Nephron (organoid): ENCODE results near the gene KIAA0930.

Source experiments
- H3K27ac Mint-ChIP-seq, 3 experiments: 2 replicates each; pipeline ENCODE4 v1.8.0; 2020; ENCODE audit warnings: mixed read lengths in 3 of 3, mild to moderate bottlenecking in 2 of 3, moderate library complexity in 1 of 3
- H3K27me3 Mint-ChIP-seq: 2 replicates; pipeline ENCODE4 v1.8.0; 2021; ENCODE audit warnings: low read depth, mild to moderate bottlenecking, moderate library complexity, mixed read lengths
- H3K36me3 Mint-ChIP-seq: 2 replicates; pipeline ENCODE4 v1.8.0; 2020; ENCODE audit warnings: low read depth, mixed read lengths
- H3K4me1 Mint-ChIP-seq: 2 replicates; pipeline ENCODE4 v1.8.0; 2020; ENCODE audit warnings: mixed read lengths
- H3K4me3 Mint-ChIP-seq, 3 experiments: 2 replicates each; pipeline ENCODE4 v1.8.0; 2020; ENCODE audit warnings: mild to moderate bottlenecking in 3 of 3, mixed read lengths in 3 of 3, moderate library complexity in 2 of 3
- H3K9me3 Mint-ChIP-seq: 2 replicates; pipeline ENCODE4 v1.8.0; 2020; ENCODE audit warnings: mixed read lengths
- CTCF ChIP-seq, 3 experiments: fragments of 200-600 bp; sonication (generic); IDR thresholded peaks; one replicate each; pipeline ENCODE4 v1.5.0; 2021; ENCODE audit warnings: antibody characterized with exemption in 3 of 3; ENCODE audit not compliant: unreplicated experiment in 3 of 3

Gene KIAA0930

GRCh38 chr22:45216133-45217003 is 24.3 kb downstream of the KIAA0930 start:
- no peak overlapping the region for H3K4me3 Mint-ChIP-seq
- TF ChIP-seq CTCF (IDR thresholded peaks at IDR 0.05; ENCODE audit: unreplicated experiment in 3 of 3), result no peak
- H3K27ac Mint-ChIP-seq, result no peak overlapping the region
- no peaks in the 10 kb centered on the region for H3K9me3 Mint-ChIP-seq
- H3K36me3 Mint-ChIP-seq, result no peaks in the 10 kb centered on the region
- H3K27me3 Mint-ChIP-seq, result peaks cover 27% of the 10 kb centered on the region
- H3K4me1 Mint-ChIP-seq, result peaks cover 11% of the 10 kb centered on the region

GRCh38 chr22:45212992-45213751 is 27.5 kb downstream of the KIAA0930 start:
- H3K4me1 Mint-ChIP-seq, result peaks cover 28% of the 10 kb centered on the region
- H3K27me3 Mint-ChIP-seq, result peaks cover 34% of the 10 kb centered on the region
- TF ChIP-seq CTCF (IDR thresholded peaks at IDR 0.05; ENCODE audit: unreplicated experiment in 3 of 3), result no peak
- H3K27ac Mint-ChIP-seq, result peak overlapping the region in 2 of 3 experiments; percentile 34 to 54
- H3K4me3 Mint-ChIP-seq, result peak overlapping the region in 1 of 3 experiments; percentile 53
- H3K36me3 Mint-ChIP-seq, result no peaks in the 10 kb centered on the region
- no peaks in the 10 kb centered on the region for H3K9me3 Mint-ChIP-seq

- Mint-ChIP-seq H3K27me3 (peaks cover 34% of the 10 kb centered on the region), H3K36me3 (no peaks in the 10 kb centered on the region), H3K9me3 (no peaks in the 10 kb centered on the region), H3K27ac (peak overlapping the region in 1 of 3 experiments; percentile 34), H3K4me3 (peak overlapping the region in 1 of 3 experiments; percentile 12), H3K4me1 (peaks cover 30% of the 10 kb centered on the region)
- no peak for TF ChIP-seq CTCF (IDR thresholded peaks at IDR 0.05; ENCODE audit: unreplicated experiment in 3 of 3)
Observed at GRCh38 chr22:45212306-45212709, 28.4 kb downstream of the KIAA0930 start.

- H3K4me1 Mint-ChIP-seq, result peaks cover 29% of the 10 kb centered on the region
- no peaks in the 10 kb centered on the region for H3K9me3 Mint-ChIP-seq
- H3K27me3 Mint-ChIP-seq, result peaks cover 33% of the 10 kb centered on the region
- TF ChIP-seq CTCF (IDR thresholded peaks at IDR 0.05; ENCODE audit: unreplicated experiment in 3 of 3), result no peak
- peak overlapping the region in 1 of 3 experiments; percentile 44 for H3K27ac Mint-ChIP-seq
- H3K36me3 Mint-ChIP-seq, result no peaks in the 10 kb centered on the region
- peak overlapping the region in 2 of 3 experiments; percentile 12 to 32 for H3K4me3 Mint-ChIP-seq
Observed at GRCh38 chr22:45211848-45212247, 28.8 kb downstream of the KIAA0930 start.

GRCh38 chr22:45211435-45211834 is 29.3 kb downstream of the KIAA0930 start:
- no peaks in the 10 kb centered on the region for H3K9me3 Mint-ChIP-seq
- peaks cover 29% of the 10 kb centered on the region for H3K27me3 Mint-ChIP-seq
- H3K4me1 Mint-ChIP-seq, result peaks cover 25% of the 10 kb centered on the region
- peak overlapping the region in 2 of 3 experiments; percentile 12 to 32 for H3K4me3 Mint-ChIP-seq
- H3K36me3 Mint-ChIP-seq, result no peaks in the 10 kb centered on the region
- TF ChIP-seq CTCF (IDR thresholded peaks at IDR 0.05; ENCODE audit: unreplicated experiment in 3 of 3), result no peak
- H3K27ac Mint-ChIP-seq, result peak overlapping the region in 1 of 3 experiments; percentile 44
